Germinal center (tissue), 1 donor: ENCODE measurements around the gene NR1I2.

Source experiments
- DNase-seq: peaks from one replicate; pipeline ENCODE4 v3.0.0; 2012; ENCODE audit warnings: mixed read lengths, low spot score

The NR1I2 gene

DNA sequence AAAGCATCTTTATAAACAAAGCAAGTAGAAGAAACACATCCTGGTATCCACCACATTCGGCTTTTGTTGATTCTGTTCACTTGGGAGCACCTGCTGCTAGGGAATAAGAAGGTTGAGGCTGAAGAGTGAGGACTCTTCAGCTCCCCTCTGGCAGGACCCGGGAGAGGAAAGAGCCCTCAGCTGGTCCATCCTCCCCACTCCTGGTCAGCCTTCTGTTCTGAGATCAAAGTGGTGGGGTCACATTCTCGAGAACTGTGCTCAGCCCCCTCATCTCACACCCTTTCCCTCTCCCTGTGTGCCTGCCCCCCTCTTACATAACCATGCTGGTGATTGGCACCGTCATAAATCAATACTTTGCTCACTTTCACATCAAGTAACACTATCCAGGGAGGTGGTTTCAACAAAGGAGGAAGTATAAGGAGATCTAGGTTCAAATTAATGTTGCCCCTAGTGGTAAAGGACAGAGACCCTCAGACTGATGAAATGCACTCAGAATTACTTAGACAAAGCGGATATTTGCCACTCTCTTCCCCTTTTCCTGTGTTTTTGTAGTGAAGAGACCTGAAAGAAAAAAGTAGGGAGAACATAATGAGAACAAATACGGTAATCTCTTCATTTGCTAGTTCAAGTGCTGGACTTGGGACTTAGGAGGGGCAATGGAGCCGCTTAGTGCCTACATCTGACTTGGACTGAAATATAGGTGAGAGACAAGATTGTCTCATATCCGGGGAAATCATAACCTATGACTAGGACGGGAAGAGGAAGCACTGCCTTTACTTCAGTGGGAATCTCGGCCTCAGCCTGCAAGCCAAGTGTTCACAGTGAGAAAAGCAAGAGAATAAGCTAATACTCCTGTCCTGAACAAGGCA is at the start of gene NR1I2:
TSS of gene NR1I2 (plus strand) at position 772 of the 869 bp plus-strand sequence.
- DNase-seq: no peak

GRCh38 chr3:119733812-119734211 is 48.1 kb upstream of the NR1I2 start:
- no peak for DNase-seq

- no peak for DNase-seq
Observed at GRCh38 chr3:119738741-119739140, 43.2 kb upstream of the NR1I2 start.

GRCh38 chr3:119741657-119742590 is 40.0 kb upstream of the NR1I2 start:
- no peak for DNase-seq

GRCh38 chr3:119743921-119744320 is 38.0 kb upstream of the NR1I2 start:
- DNase-seq: no peak

- DNase-seq: no peak
Observed at GRCh38 chr3:119745942-119746341, 36.0 kb upstream of the NR1I2 start.

- DNase-seq: no peak
Observed at GRCh38 chr3:119746423-119746822, 35.5 kb upstream of the NR1I2 start.

- no peak for DNase-seq
Observed at GRCh38 chr3:119747357-119747756, 34.5 kb upstream of the NR1I2 start.

DNA sequence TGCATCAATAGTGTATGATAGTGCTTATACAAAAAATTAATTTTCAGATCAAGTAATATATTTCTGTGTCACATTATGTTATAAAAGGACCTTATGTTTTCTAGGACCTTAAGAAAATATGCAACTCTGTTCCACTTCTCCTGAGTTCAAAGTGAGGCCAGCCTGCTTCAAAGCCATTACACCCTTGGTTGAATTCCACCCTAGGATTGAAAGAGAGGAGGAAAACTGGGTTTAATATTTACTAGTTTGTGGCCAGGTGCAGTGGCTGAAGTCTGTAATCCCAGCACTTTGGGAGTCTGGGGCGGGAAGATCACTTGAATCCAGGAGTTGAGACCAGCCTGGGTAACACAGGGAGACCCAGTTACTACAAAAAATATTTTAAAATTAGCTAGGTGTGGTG is 32.9 kb upstream of the NR1I2 start:
- no peak for DNase-seq

GRCh38 chr3:119751423-119751822 is 30.5 kb upstream of the NR1I2 start:
- DNase-seq: no peak

GRCh38 chr3:119759962-119760361 is 21.9 kb upstream of the NR1I2 start:
- DNase-seq: no peak

DNA sequence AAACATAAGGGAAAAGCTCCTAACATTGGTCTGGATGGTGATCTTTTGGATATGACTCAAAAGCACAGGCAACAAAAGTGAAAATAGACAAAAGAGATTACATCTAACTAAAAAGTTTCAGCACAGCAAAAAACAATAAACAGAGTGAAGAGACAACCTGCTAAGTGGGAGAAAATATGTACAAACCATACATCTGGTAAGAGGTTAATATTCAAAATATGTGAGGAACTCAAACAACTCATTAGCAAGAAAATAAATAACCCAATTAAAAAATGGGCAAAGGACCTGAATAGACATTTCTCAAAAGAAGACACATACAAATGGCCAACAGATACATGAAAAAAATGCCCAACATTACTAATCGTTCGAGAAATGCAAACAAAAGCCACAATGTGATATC is 19.0 kb upstream of the NR1I2 start:
- DNase-seq: no peak

GRCh38 chr3:119763466-119763865 is 18.4 kb upstream of the NR1I2 start:
- DNase-seq: no peak

DNA sequence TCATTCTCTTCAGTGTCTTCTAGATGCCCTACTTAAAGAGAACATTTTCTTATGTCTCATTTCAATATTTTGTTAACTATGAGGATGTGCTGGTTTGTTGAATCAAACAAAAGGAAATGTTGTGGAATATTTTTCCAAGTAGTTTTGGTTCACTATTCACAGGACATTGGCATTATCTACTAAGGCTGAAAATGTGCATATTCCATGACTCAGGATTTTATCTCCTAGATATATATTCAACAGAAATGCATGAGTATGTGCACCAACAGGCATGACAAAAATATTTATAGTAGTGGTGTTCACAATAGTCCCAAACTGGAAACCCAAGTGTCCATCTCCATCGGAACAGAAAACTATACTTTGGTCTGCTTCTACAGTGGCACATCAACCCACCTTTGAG is 16.7 kb upstream of the NR1I2 start:
- DNase-seq: no peak

GRCh38 chr3:119767936-119768601 is 13.8 kb upstream of the NR1I2 start:
- no peak for DNase-seq

GRCh38 chr3:119768668-119769393 is 13.1 kb upstream of the NR1I2 start:
- no peak for DNase-seq

- no peak for DNase-seq
Observed at GRCh38 chr3:119769394-119770149, 12.3 kb upstream of the NR1I2 start.

DNA sequence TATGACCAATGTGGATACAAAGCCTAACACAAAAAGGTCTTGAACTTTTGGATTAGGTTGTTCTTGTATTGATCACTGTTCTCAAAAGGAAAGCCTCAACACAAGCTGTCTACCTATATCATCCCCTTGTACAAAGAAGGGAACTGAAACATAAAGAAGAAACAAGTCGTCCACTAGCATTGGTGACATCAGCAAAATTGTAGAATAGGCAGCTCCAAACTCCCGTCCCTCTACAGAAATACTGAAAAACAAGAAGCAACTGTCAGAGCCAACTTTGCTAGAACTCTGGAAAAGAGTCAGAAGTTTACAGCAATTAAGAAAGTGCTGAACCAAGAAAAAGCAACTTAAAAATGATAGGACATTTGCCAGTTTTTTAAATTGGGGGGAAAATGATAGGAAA is 7.5 kb upstream of the NR1I2 start:
- DNase-seq: no peak

DNA sequence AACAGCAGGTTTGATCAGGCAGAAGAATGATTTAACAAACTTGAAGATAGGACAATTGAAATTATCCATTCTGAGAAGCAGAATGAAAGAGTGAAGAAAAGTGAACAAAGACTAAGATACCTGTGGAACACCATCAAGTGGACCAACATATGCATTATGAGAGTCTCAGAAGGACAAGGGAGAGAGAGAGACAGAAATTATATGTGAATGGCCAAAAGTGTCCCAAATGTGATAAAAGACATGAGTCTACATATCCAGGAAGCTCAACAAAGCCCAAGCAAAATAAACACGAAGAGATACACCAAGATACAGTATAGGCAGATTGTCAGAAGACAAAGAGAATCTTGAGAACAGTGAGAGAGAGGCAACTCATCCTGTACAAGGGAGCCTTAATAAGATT is 5.6 kb upstream of the NR1I2 start:
- no peak for DNase-seq

GRCh38 chr3:119778176-119778575 is 3.7 kb upstream of the NR1I2 start:
- DNase-seq: no peak

- DNase-seq: no peak
Observed at GRCh38 chr3:119778811-119779210, 3.1 kb upstream of the NR1I2 start.
